Measurements from ENCODE around the gene VBP1.

DNA sequence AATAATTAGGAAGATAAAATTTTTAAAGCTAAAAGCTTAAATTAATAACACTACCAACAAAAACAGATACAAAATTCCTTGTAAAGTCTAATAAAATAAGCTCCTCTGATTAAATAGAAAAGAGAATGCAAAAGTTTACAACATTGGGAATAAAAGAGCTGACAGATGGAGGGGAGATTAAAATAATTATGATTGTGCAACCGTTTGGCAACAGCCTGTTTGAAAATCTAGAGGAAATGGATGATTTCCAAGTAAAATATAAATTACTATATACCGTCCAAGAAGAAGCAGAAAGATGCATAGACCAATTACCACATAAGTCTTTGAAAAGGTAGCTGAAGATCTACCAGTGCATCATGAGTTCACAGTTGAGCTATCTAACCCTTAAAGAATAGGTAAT lies 46.4 kb upstream of the VBP1 start:
- TF ChIP-seq EZH2phosphoT487 (conservative IDR thresholded peaks at IDR 0.05; ENCODE audit: low read length), result no peak
- TF ChIP-seq, protein P1, sequence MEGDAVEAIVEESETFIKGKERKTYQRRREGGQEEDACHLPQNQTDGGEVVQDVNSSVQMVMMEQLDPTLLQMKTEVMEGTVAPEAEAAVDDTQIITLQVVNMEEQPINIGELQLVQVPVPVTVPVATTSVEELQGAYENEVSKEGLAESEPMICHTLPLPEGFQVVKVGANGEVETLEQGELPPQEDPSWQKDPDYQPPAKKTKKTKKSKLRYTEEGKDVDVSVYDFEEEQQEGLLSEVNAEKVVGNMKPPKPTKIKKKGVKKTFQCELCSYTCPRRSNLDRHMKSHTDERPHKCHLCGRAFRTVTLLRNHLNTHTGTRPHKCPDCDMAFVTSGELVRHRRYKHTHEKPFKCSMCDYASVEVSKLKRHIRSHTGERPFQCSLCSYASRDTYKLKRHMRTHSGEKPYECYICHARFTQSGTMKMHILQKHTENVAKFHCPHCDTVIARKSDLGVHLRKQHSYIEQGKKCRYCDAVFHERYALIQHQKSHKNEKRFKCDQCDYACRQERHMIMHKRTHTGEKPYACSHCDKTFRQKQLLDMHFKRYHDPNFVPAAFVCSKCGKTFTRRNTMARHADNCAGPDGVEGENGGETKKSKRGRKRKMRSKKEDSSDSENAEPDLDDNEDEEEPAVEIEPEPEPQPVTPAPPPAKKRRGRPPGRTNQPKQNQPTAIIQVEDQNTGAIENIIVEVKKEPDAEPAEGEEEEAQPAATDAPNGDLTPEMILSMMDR (IDR thresholded peaks at IDR 0.05; ENCODE audit: insufficient read depth, low read length, poor library complexity, severe bottlenecking), result no peak
